Measurements from ENCODE around the gene RARB. TPM values are rescaled to one million over a fixed set of nuclear protein-coding genes. Genes with fewer than 3 reads are reported as not detected.

RARB gene
- total RNA-seq, 2 donors from 2014 or later = not detected

GRCh38 chr3:25457671-25458419, 29.8 kb downstream of the RARB start:
- H3K27ac Mint-ChIP-seq = no peak overlapping the region
- no peaks in the 10 kb centered on the region for H3K36me3 Mint-ChIP-seq (ENCODE audit: insufficient read depth in 2 of 2)
- DNase-seq (no peak), ATAC-seq (replicated peaks in 1 of 2) (no peak)
- peaks cover 5% of the 10 kb centered on the region for H3K4me1 Mint-ChIP-seq (ENCODE audit: low read depth)
- no peaks in the 10 kb centered on the region for H3K27me3 Mint-ChIP-seq (ENCODE audit: low read depth)
- no peaks in the 10 kb centered on the region for H3K9me3 Mint-ChIP-seq
- H3K4me3 Mint-ChIP-seq = no peak overlapping the region

DNA sequence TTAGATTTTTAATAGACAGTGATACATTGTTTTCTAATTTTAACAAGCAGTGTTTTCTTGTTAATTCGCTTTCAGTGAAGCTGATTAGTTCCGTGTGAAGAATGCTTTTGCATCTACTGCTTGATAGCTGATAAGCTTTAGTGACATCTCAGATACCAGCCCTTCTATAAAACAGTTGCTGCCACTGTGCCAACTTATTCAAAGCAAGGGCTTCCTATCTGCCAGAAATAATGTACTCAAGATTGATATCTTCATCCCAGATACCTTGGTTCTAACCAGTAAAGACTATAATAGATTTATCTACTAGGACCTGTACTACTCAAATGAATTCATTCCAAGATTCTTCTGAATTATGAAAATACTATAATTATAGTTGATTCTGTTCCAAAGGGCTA, 30.4 kb downstream of the RARB start:
- Mint-ChIP-seq H3K27ac (no peak overlapping the region), H3K27me3 (ENCODE audit: low read depth) (no peaks in the 10 kb centered on the region), H3K9me3 (no peaks in the 10 kb centered on the region), H3K36me3 (ENCODE audit: insufficient read depth in 2 of 2) (no peaks in the 10 kb centered on the region), H3K4me3 (no peak overlapping the region), H3K4me1 (ENCODE audit: low read depth) (peaks cover 5% of the 10 kb centered on the region)
- ATAC-seq (replicated peaks in 1 of 2) = no peak
- no peak for DNase-seq

DNA sequence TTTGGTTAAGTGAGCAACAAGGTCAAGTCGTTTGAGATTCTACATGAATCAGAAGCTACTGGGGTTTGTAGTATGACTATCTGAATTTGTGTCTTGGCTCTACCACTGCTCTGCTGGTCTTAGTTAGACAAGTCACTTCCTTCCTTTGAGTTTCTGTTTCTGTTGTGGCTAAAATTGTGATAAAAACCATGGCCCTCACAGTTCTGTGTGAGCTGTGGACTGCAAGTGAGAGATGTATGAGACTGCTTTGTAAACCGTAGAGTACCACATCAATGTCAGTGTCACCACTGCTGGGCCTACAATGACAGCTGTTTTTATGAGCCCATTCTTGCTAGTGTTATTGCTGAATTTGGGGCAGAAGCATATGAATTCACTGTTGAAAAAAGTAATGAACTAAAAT, 32.7 kb downstream of the RARB start:
- H3K9me3 Mint-ChIP-seq = no peaks in the 10 kb centered on the region
- H3K4me1 Mint-ChIP-seq (ENCODE audit: low read depth) = peaks cover 5% of the 10 kb centered on the region
- no peak overlapping the region for H3K4me3 Mint-ChIP-seq
- no peaks in the 10 kb centered on the region for H3K36me3 Mint-ChIP-seq (ENCODE audit: insufficient read depth in 2 of 2)
- no peak overlapping the region for H3K27ac Mint-ChIP-seq
- no peaks in the 10 kb centered on the region for H3K27me3 Mint-ChIP-seq (ENCODE audit: low read depth)
- ATAC-seq (replicated peaks in 1 of 2) = peak; percentile 92 to 94
- peak in 1 of 2 donors; percentile 2 for DNase-seq

- H3K27me3 Mint-ChIP-seq (ENCODE audit: low read depth) = no peaks in the 10 kb centered on the region
- DNase-seq (no peak), ATAC-seq (replicated peaks in 1 of 2) (no peak)
- no peak overlapping the region for H3K27ac Mint-ChIP-seq
- no peaks in the 10 kb centered on the region for H3K9me3 Mint-ChIP-seq
- H3K4me1 Mint-ChIP-seq (ENCODE audit: low read depth) = peaks cover 5% of the 10 kb centered on the region
- H3K4me3 Mint-ChIP-seq = no peak overlapping the region
- no peaks in the 10 kb centered on the region for H3K36me3 Mint-ChIP-seq (ENCODE audit: insufficient read depth in 2 of 2)
Observed at GRCh38 chr3:25461946-25462345, 33.9 kb downstream of the RARB start.

DNA sequence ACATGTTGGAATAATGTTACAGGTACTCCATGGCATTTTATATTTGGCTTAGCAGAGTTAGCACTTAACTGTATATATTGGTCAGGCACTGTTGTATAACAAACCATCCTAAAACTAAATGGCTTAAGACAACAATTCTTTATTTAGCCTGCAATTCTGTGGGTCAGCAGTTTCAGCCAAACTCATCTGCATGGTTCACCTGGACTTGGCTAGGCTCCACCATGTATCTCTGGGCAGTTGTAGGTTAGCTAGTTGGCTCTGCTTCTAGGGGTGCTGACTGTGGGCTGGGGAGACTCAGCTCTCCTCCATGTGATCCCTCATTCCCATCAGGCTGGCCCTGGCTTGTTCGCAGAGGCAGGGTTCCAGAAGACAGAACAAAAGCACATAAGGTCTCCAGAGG, 34.4 kb downstream of the RARB start:
- H3K9me3 Mint-ChIP-seq = no peaks in the 10 kb centered on the region
- no peaks in the 10 kb centered on the region for H3K27me3 Mint-ChIP-seq (ENCODE audit: low read depth)
- H3K4me1 Mint-ChIP-seq (ENCODE audit: low read depth) = peaks cover 5% of the 10 kb centered on the region
- H3K27ac Mint-ChIP-seq = no peak overlapping the region
- no peaks in the 10 kb centered on the region for H3K36me3 Mint-ChIP-seq (ENCODE audit: insufficient read depth in 2 of 2)
- H3K4me3 Mint-ChIP-seq = no peak overlapping the region
- no peak for DNase-seq
- no peak for ATAC-seq (replicated peaks in 1 of 2)

DNA sequence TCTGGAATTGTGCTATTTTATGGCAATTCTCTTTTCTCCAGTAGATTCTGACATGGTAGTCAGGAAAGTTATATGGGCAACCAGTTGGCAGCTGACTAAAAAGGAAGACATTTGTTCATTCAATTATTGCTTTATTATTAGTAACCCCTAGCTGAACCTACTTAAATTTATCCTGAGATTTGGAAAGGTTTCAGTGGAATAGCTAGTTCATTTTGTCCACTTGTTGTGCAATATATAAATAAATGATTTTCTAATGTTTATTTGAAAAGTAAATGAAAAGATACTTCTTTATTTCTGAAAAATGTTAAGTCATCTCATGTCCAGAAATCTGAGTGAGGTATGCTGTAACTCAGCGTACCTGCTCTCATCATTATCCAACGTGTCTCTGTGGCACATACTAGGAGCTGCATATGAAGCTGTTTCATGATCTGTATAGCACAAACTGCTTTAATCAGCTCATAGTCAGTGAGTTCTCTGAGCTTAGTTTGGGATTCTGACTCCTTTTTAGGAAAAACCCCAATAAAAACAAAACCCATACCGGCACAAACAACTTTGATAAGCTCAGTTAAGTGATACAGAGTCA, 35.9 kb downstream of the RARB start:
- Mint-ChIP-seq H3K9me3 (no peaks in the 10 kb centered on the region), H3K27ac (no peak overlapping the region), H3K27me3 (ENCODE audit: low read depth) (no peaks in the 10 kb centered on the region), H3K4me1 (ENCODE audit: low read depth) (peaks cover 5% of the 10 kb centered on the region), H3K36me3 (ENCODE audit: insufficient read depth in 2 of 2) (no peaks in the 10 kb centered on the region), H3K4me3 (no peak overlapping the region)
- ATAC-seq (replicated peaks in 1 of 2) (no peak), DNase-seq (no peak)

- Mint-ChIP-seq H3K27me3 (ENCODE audit: low read depth) (no peaks in the 10 kb centered on the region), H3K27ac (no peak overlapping the region), H3K9me3 (no peaks in the 10 kb centered on the region), H3K4me3 (no peak overlapping the region), H3K36me3 (ENCODE audit: insufficient read depth in 2 of 2) (no peaks in the 10 kb centered on the region), H3K4me1 (ENCODE audit: low read depth) (peaks cover 5% of the 10 kb centered on the region)
- no peak for DNase-seq
- ATAC-seq (replicated peaks in 1 of 2) = no peak
Observed at GRCh38 chr3:25465266-25465860, 37.3 kb downstream of the RARB start.

DNA sequence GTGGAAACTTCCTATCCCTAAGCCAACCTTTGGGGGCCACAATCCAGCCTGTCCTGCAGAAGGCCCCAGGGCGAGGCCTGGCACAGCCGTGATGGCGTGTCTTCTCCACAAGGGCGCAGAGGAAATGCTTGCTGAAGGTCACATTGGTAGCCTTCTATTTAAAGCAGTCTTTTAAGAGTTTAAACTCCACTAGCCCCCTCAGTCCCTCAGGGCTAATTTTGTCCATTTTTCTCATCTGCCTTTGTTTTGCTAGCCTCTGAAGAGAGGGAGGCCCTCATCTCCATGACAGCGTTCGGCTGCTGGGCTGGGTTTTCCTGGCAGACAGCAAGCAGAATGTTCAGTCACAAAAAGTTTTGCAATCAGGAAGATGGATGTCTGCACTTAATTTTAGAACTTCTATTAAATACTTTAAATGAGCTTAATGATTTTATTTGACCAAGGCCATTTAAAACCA, 40.8 kb downstream of the RARB start:
- Mint-ChIP-seq H3K4me3 (no peak overlapping the region), H3K27ac (no peak overlapping the region), H3K27me3 (ENCODE audit: low read depth) (no peaks in the 10 kb centered on the region), H3K36me3 (ENCODE audit: insufficient read depth in 2 of 2) (no peaks in the 10 kb centered on the region), H3K9me3 (no peaks in the 10 kb centered on the region), H3K4me1 (ENCODE audit: low read depth) (no peaks in the 10 kb centered on the region)
- no peak for ATAC-seq (replicated peaks in 1 of 2)
- DNase-seq = no peak

DNA sequence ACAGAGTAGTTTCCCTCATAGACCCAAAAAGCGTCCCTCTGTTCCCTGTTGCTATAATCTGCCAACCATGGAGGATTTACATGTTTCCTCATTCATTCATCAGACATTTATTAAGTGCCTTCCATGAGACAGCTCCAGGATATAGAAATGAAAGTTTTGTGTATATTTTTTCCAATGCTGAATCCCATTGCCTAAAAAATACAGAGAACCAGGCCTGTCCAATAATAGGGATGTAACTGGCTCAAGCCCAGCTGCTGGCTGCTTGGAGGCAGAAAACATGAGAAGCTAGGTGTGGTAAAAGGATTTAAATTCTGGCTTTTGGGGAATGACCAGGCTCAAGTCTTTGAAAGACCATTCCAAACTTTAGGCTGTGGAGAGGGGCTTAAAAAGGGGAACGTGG, 41.5 kb downstream of the RARB start:
- DNase-seq = no peak
- Mint-ChIP-seq H3K9me3 (no peaks in the 10 kb centered on the region), H3K36me3 (ENCODE audit: insufficient read depth in 2 of 2) (no peaks in the 10 kb centered on the region), H3K27me3 (ENCODE audit: low read depth) (no peaks in the 10 kb centered on the region), H3K27ac (no peak overlapping the region), H3K4me3 (no peak overlapping the region), H3K4me1 (ENCODE audit: low read depth) (no peaks in the 10 kb centered on the region)
- ATAC-seq (replicated peaks in 1 of 2) = no peak

DNA sequence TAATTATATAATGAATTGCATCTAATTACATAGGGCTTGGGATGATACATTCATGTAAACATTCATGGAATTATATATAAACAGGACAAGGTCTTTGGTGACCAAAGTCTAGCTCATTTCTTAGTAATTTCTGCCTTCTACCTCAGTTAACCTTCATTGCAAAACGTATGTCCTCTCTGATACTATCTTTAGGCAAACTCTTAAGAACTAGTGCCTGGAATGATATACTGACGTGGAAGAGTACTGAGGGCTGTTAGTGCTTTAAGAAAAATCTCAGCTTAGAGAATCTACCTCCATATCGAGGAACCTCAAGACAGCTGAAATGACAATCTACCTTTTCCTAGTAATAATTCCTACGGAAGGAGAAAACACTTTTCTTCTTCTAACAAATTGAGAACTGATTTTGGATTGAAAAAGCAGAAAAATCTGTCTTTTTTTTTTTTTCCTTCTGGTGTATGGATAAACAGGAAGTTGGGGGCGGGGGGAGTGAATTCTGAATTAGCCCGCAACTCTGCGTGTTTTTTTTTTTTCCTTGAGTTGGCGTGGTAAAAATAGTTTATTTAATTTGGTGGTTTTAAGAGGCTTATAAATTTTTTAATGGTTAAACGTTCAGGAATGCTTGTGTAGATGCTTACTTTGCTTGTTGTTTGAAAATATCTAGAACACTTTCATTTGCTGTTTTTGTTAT, 43.2 kb downstream of the RARB start:
- ATAC-seq (replicated peaks in 1 of 2) (no peak), DNase-seq (no peak)
- Mint-ChIP-seq H3K4me1 (ENCODE audit: low read depth) (no peaks in the 10 kb centered on the region), H3K9me3 (no peaks in the 10 kb centered on the region), H3K27ac (no peak overlapping the region), H3K36me3 (ENCODE audit: insufficient read depth in 2 of 2) (no peaks in the 10 kb centered on the region), H3K27me3 (ENCODE audit: low read depth) (no peaks in the 10 kb centered on the region), H3K4me3 (no peak overlapping the region)

DNA sequence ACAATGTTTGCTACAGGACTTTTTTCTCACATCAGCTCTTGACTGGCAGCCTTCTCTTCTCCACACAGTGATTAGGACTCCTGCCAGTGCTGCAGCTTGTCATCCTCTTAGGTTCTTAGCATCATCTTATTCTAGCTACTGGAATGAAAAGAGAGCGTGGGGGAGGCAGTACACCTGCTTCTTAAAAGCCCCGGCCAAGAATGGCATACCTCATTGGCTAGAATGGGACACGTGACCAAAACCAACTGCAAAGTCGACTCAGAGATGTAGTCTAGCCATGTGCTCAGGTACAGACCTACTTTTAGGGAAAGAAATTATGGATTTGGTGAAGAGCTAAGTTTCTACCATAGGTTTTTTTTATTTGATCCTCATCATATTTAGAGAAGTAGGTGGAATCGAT, 44.1 kb downstream of the RARB start:
- Mint-ChIP-seq H3K9me3 (peaks cover 0 to 2% of the 10 kb centered on the region in 2 donors), H3K4me3 (no peak overlapping the region), H3K36me3 (ENCODE audit: insufficient read depth in 2 of 2) (no peaks in the 10 kb centered on the region), H3K27ac (no peak overlapping the region), H3K27me3 (ENCODE audit: low read depth) (no peaks in the 10 kb centered on the region), H3K4me1 (ENCODE audit: low read depth) (no peaks in the 10 kb centered on the region)
- no peak for DNase-seq
- no peak for ATAC-seq (replicated peaks in 1 of 2)

GRCh38 chr3:25472731-25473130, 44.7 kb downstream of the RARB start:
- ATAC-seq (replicated peaks in 1 of 2) = no peak
- no peak overlapping the region for H3K27ac Mint-ChIP-seq

DNA sequence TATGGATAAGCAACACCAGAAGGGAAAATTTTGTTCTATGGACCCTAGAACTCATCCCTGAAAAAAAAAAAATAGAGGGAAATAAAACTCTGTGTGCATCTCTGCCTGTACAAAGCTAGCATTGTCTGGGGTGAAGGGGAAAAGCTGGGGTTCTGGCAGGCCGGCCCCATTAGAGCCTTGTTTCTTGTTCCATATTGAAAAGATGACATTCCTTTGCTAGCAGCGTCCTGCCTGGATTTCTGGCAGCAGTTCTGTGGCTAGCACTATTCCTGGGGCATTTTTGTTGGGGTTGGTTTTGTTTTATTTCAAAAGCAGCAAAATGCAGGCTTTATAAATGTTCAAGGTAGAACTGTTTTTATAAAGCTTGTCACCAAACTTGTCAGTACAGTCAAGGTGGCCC, 45.2 kb downstream of the RARB start:
- Mint-ChIP-seq H3K4me3 (no peak overlapping the region), H3K27me3 (ENCODE audit: low read depth) (no peaks in the 10 kb centered on the region), H3K4me1 (ENCODE audit: low read depth) (no peaks in the 10 kb centered on the region), H3K27ac (no peak overlapping the region), H3K9me3 (peaks cover 0 to 2% of the 10 kb centered on the region in 2 donors), H3K36me3 (ENCODE audit: insufficient read depth in 2 of 2) (no peaks in the 10 kb centered on the region)
- DNase-seq = no peak
- ATAC-seq (replicated peaks in 1 of 2) = no peak

More at GRCh38 chr3:25472731-25473130, 44.7 kb downstream of the RARB start:
- DNase-seq = no peak
- Mint-ChIP-seq H3K4me3 (no peak overlapping the region), H3K4me1 (ENCODE audit: low read depth) (no peaks in the 10 kb centered on the region), H3K9me3 (peaks cover 0 to 2% of the 10 kb centered on the region in 2 donors), H3K36me3 (ENCODE audit: insufficient read depth in 2 of 2) (no peaks in the 10 kb centered on the region), H3K27me3 (ENCODE audit: low read depth) (no peaks in the 10 kb centered on the region)
